GM21367 (cell line): ENCODE results near the gene TNFRSF8.
A peak's percentile ranks its signal among the peaks of the same experiment; 100 is the strongest.

Experiments
- ATAC-seq: cut with Tn5 transposase; IDR thresholded peaks from one replicate; pipeline ENCODE4 v1.9.1; 2021; ENCODE audit not compliant: unreplicated experiment

Gene TNFRSF8

GRCh38 chr1:12153181-12153785 is 90.2 kb downstream of the TNFRSF8 start:
- ATAC-seq = no peak

- ATAC-seq = no peak
Measured at GRCh38 chr1:12155328-12155727, 92.2 kb downstream of the TNFRSF8 start.

- ATAC-seq = no peak
Measured at GRCh38 chr1:12157366-12158231, 94.5 kb downstream of the TNFRSF8 start.

- no peak for ATAC-seq
Measured at GRCh38 chr1:12158357-12159092, 95.4 kb downstream of the TNFRSF8 start.

- no peak for ATAC-seq
Measured at GRCh38 chr1:12159816-12160215, 96.7 kb downstream of the TNFRSF8 start.

- ATAC-seq = no peak
Measured at GRCh38 chr1:12161324-12161661, 98.2 kb downstream of the TNFRSF8 start.

GRCh38 chr1:12161662-12162458 is 98.8 kb downstream of the TNFRSF8 start:
- ATAC-seq = peak; percentile 57

- no peak for ATAC-seq
Measured at GRCh38 chr1:12162459-12163137, 99.5 kb downstream of the TNFRSF8 start.

GRCh38 chr1:12163210-12163609 is 100.1 kb downstream of the TNFRSF8 start:
- no peak for ATAC-seq

- no peak for ATAC-seq
Measured at GRCh38 chr1:12164210-12164609, 101.1 kb downstream of the TNFRSF8 start.

GRCh38 chr1:12165342-12165741 is 102.2 kb downstream of the TNFRSF8 start:
- no peak for ATAC-seq

- no peak for ATAC-seq
Measured at GRCh38 chr1:12166834-12167492, 103.9 kb downstream of the TNFRSF8 start, which contains the start of gene TNFRSF1B. TNFRSF1B (plus strand) TSS chr1:12166991; CDS start chr1:12167092, 101 bp downstream.

GRCh38 chr1:12167493-12168429 is 104.7 kb downstream of the TNFRSF8 start:
- ATAC-seq = no peak

- no peak for ATAC-seq
Measured at GRCh38 chr1:12168451-12169160, 105.5 kb downstream of the TNFRSF8 start.

- no peak for ATAC-seq
Measured at GRCh38 chr1:12169442-12170135, 106.5 kb downstream of the TNFRSF8 start.

GRCh38 chr1:12170263-12170671 is 107.2 kb downstream of the TNFRSF8 start:
- no peak for ATAC-seq

GRCh38 chr1:12171206-12172041 is 108.3 kb downstream of the TNFRSF8 start:
- no peak for ATAC-seq
